ENCODE data around the gene METTL9. TPM values are rescaled to one million over a fixed set of nuclear protein-coding genes. Genes with fewer than 3 reads are reported as not detected.
A peak's percentile ranks its signal among the peaks of the same experiment; 100 is the strongest.

The METTL9 gene
- total and polyA plus RNA-seq, 2 of the 13 experiments (the other 11 are each of a cell fraction or from before 2014, with no cell fraction given) = 123 to 204 TPM

DNA sequence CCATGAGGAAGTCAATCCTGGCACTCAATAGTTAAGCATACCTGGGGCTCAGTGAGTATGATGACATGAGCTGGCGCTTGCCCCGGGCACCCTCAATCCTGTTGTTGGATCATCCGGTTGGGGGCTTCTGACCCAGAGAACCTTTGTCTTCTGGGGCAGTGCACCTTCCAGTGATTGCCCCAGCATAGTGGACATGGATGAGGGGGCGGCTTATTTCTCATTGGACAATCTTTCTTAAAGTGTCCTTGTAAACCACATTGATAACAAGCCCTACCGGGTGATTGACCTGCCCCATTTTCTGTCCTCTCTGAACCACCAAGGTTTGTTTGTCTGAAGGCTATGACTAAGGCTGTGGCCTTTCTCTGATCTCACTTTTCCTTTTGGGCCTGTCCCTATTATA is 34.8 kb downstream of the METTL9 start (continued):
- TF ChIP-seq CENPT (CRISPR knock-in tag; IDR thresholded peaks at IDR 0.05; ENCODE audit: low read depth) = no peak
- no peak for TF ChIP-seq NR3C1 (CRISPR knock-in tag; IDR thresholded peaks at IDR 0.05)
- TF ChIP-seq, protein P1, sequence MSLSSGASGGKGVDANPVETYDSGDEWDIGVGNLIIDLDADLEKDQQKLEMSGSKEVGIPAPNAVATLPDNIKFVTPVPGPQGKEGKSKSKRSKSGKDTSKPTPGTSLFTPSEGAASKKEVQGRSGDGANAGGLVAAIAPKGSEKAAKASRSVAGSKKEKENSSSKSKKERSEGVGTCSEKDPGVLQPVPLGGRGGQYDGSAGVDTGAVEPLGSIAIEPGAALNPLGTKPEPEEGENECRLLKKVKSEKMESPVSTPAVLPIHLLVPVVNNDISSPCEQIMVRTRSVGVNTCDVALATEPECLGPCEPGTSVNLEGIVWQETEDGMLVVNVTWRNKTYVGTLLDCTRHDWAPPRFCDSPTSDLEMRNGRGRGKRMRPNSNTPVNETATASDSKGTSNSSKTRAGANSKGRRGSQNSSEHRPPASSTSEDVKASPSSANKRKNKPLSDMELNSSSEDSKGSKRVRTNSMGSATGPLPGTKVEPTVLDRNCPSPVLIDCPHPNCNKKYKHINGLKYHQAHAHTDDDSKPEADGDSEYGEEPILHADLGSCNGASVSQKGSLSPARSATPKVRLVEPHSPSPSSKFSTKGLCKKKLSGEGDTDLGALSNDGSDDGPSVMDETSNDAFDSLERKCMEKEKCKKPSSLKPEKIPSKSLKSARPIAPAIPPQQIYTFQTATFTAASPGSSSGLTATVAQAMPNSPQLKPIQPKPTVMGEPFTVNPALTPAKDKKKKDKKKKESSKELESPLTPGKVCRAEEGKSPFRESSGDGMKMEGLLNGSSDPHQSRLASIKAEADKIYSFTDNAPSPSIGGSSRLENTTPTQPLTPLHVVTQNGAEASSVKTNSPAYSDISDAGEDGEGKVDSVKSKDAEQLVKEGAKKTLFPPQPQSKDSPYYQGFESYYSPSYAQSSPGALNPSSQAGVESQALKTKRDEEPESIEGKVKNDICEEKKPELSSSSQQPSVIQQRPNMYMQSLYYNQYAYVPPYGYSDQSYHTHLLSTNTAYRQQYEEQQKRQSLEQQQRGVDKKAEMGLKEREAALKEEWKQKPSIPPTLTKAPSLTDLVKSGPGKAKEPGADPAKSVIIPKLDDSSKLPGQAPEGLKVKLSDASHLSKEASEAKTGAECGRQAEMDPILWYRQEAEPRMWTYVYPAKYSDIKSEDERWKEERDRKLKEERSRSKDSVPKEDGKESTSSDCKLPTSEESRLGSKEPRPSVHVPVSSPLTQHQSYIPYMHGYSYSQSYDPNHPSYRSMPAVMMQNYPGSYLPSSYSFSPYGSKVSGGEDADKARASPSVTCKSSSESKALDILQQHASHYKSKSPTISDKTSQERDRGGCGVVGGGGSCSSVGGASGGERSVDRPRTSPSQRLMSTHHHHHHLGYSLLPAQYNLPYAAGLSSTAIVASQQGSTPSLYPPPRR (CRISPR knock-in tag; IDR thresholded peaks at IDR 0.05; ENCODE audit: borderline replicate concordance) = no peak
- TF ChIP-seq TRIM24 (CRISPR knock-in tag; IDR thresholded peaks at IDR 0.05) = no peak
- TF ChIP-seq, protein P2, sequence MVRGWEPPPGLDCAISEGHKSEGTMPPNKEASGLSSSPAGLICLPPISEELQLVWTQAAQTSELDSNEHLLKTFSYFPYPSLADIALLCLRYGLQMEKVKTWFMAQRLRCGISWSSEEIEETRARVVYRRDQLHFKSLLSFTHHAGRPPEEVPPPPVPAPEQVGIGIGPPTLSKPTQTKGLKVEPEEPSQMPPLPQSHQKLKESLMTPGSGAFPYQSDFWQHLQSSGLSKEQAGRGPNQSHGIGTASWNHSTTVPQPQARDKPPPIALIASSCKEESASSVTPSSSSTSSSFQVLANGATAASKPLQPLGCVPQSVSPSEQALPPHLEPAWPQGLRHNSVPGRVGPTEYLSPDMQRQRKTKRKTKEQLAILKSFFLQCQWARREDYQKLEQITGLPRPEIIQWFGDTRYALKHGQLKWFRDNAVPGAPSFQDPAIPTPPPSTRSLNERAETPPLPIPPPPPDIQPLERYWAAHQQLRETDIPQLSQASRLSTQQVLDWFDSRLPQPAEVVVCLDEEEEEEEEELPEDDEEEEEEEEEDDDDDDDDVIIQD (CRISPR knock-in tag; IDR thresholded peaks at IDR 0.05; ENCODE audit: low read depth) = no peak
- no peak for TF ChIP-seq TCF12 (IDR thresholded peaks at IDR 0.05)
- no peak for TF ChIP-seq TCF12 (CRISPR knock-in tag; IDR thresholded peaks at IDR 0.05)
- TF ChIP-seq CBX5 (CRISPR knock-in tag; IDR thresholded peaks at IDR 0.05; ENCODE audit: borderline replicate concordance) = no peak
- no peak for TF ChIP-seq TAF1 (CRISPR knock-in tag; IDR thresholded peaks at IDR 0.05)
- TF ChIP-seq, protein P3, sequence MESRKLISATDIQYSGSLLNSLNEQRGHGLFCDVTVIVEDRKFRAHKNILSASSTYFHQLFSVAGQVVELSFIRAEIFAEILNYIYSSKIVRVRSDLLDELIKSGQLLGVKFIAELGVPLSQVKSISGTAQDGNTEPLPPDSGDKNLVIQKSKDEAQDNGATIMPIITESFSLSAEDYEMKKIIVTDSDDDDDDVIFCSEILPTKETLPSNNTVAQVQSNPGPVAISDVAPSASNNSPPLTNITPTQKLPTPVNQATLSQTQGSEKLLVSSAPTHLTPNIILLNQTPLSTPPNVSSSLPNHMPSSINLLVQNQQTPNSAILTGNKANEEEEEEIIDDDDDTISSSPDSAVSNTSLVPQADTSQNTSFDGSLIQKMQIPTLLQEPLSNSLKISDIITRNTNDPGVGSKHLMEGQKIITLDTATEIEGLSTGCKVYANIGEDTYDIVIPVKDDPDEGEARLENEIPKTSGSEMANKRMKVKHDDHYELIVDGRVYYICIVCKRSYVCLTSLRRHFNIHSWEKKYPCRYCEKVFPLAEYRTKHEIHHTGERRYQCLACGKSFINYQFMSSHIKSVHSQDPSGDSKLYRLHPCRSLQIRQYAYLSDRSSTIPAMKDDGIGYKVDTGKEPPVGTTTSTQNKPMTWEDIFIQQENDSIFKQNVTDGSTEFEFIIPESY (CRISPR knock-in tag; IDR thresholded peaks at IDR 0.05) = peak; percentile 93
- no peak for TF ChIP-seq ZNF232 (CRISPR knock-in tag; IDR thresholded peaks at IDR 0.05; ENCODE audit: borderline replicate concordance)
- TF ChIP-seq THRA (CRISPR knock-in tag; IDR thresholded peaks at IDR 0.05; ENCODE audit: borderline replicate concordance) = 0 out of 2 replicates have a peak, but pooled peaks have one; percentile 15
- no peak for TF ChIP-seq ZNF496 (CRISPR knock-in tag; IDR thresholded peaks at IDR 0.05; ENCODE audit: insufficient replicate concordance)
- TF ChIP-seq, protein P4, sequence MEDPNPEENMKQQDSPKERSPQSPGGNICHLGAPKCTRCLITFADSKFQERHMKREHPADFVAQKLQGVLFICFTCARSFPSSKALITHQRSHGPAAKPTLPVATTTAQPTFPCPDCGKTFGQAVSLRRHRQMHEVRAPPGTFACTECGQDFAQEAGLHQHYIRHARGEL (CRISPR knock-in tag; IDR thresholded peaks at IDR 0.05) = no peak
- TF ChIP-seq NCOR1 (IDR thresholded peaks at IDR 0.05; ENCODE audit: borderline replicate concordance, low read length) = no peak
- TF ChIP-seq RXRA (CRISPR knock-in tag; IDR thresholded peaks at IDR 0.05) = peak; percentile 49; the same call in 1 of the 2 replicates
- TF ChIP-seq KAT8 (CRISPR knock-in tag; IDR thresholded peaks at IDR 0.05) = no peak
- no peak for TF ChIP-seq ATF5 (CRISPR knock-in tag; IDR thresholded peaks at IDR 0.05; ENCODE audit: low read depth)
- TF ChIP-seq GLI4 (CRISPR knock-in tag; IDR thresholded peaks at IDR 0.05; ENCODE audit: borderline replicate concordance) = no peak
- TF ChIP-seq SAP130 (CRISPR knock-in tag; IDR thresholded peaks at IDR 0.05; ENCODE audit: low read depth) = peak; percentile 37; the same call in 1 of the 2 replicates

Data from HepG2 (cell line).